Keratinocyte (primary cell): Measurements from ENCODE around the gene GTF3C1. TPM values are rescaled to one million over a fixed set of nuclear protein-coding genes. Genes with fewer than 3 reads are reported as not detected.

Experiments
- DNase-seq: peaks from one replicate; pipeline ENCODE4 v3.0.0-alpha.2; 2011; ENCODE audit warnings: low read depth, missing footprints, low spot score
- FAIRE-seq: peaks from 2 replicates; lab custom pipeline; 2011; peaks lifted over from hg19 to GRCh38; lab: Jason Lieb, UNC
- H2AFZ ChIP-seq: 2 replicates; pipeline ENCODE4 v1.6.0; 2012; ENCODE audit warnings: low read length, control low read depth, inconsistent platforms; ENCODE audit not compliant: control insufficient read depth
- H3K27ac ChIP-seq: 2 replicates; pipeline ENCODE4 v1.5.1; 2011; ENCODE audit warnings: low read length; ENCODE audit not compliant: control insufficient read depth, insufficient read depth
- H3K27me3 ChIP-seq: 3 replicates; pipeline ENCODE4 v1.6.0; 2011; ENCODE audit warnings: low read length; ENCODE audit not compliant: control insufficient read depth, insufficient read depth; ENCODE audit errors: extremely low read depth
- H3K36me3 ChIP-seq, 2 experiments: 2 replicates in 1 of 2; 3 replicates in 1 of 2; pipeline ENCODE4 v1.5.1; 2011; ENCODE audit warnings: low read length in 2 of 2, mild to moderate bottlenecking in 1 of 2; ENCODE audit not compliant: control insufficient read depth in 2 of 2, insufficient read depth in 2 of 2; ENCODE audit errors: extremely low read depth in 1 of 2
- H3K4me1 ChIP-seq: 3 replicates; pipeline ENCODE4 v1.5.1; 2011; ENCODE audit warnings: low read length; ENCODE audit not compliant: control insufficient read depth, insufficient read depth; ENCODE audit errors: extremely low read depth
- H3K4me2 ChIP-seq: 3 replicates; pipeline ENCODE4 v1.6.0; 2011; ENCODE audit warnings: low read depth, low read length; ENCODE audit not compliant: control insufficient read depth, insufficient read depth; ENCODE audit errors: extremely low read depth
- H3K4me3 ChIP-seq, 3 experiments: fragments of 200-600 bp in 1 of 3; sonication (generic) in 1 of 3; 2 replicates in 2 of 3; 3 replicates in 1 of 3; pipeline ENCODE4 v1.5.1; 2011 to 2016; ENCODE audit warnings: low read length in 3 of 3, mild to moderate bottlenecking in 3 of 3, control low read depth in 2 of 3, inconsistent platforms in 1 of 3, low read depth in 1 of 3, mixed read lengths in 1 of 3, mixed run types in 1 of 3, moderate library complexity in 1 of 3; ENCODE audit not compliant: control insufficient read depth in 2 of 3, insufficient read depth in 2 of 3; ENCODE audit errors: extremely low read depth in 1 of 3
- H3K79me2 ChIP-seq: 2 replicates; pipeline ENCODE4 v1.6.0; 2012; ENCODE audit warnings: low read length; ENCODE audit not compliant: control insufficient read depth, insufficient read depth
- H3K9ac ChIP-seq: 3 replicates; pipeline ENCODE4 v1.6.0; 2011; ENCODE audit warnings: low read length; ENCODE audit not compliant: control insufficient read depth, insufficient read depth; ENCODE audit errors: extremely low read depth
- H3K9me1 ChIP-seq: 3 replicates; pipeline ENCODE4 v1.6.0; 2011; ENCODE audit warnings: low read length; ENCODE audit not compliant: control insufficient read depth, insufficient read depth; ENCODE audit errors: extremely low read depth
- H3K9me3 ChIP-seq: 2 replicates; pipeline ENCODE4 v1.5.1; 2012; ENCODE audit warnings: low read depth, low read length; ENCODE audit not compliant: control insufficient read depth
- H4K20me1 ChIP-seq: 3 replicates; pipeline ENCODE4 v1.6.0; 2011; ENCODE audit warnings: low read length; ENCODE audit not compliant: control insufficient read depth, insufficient read depth; ENCODE audit errors: extremely low read depth
- EZH2 ChIP-seq: IDR thresholded peaks from one replicate; pipeline ENCODE4 v1.6.1; 2012; ENCODE audit warnings: inconsistent platforms, mild to moderate bottlenecking, low read length, moderate library complexity
- dilution Hi-C: fragments of 300-500 bp; cut with MboI; formaldehyde crosslinking; loops from one replicate; pipeline ENCODE4 v1.7.0; 2020; ENCODE audit warnings: low sequenced_read_pairs; ENCODE audit not compliant: extremely low pct_ligation_motif_present
- polyA plus RNA-seq, 5 experiments: library from polyadenylated mRNA; depleted of rRNA in 3 of 5; stranded (reverse) in 3 of 5; stranded (forward) in 1 of 5; unstranded in 1 of 5; fragments of >200 nt; gene quantifications; 1 replicate in 1 of 5; 2 replicates in 3 of 5; 3 replicates in 1 of 5; pipeline versions ENCODE4 v1.2.1 to v1.2.3, GENCODE V29; 2011 to 2012; ENCODE audit warnings: missing spikeins in 2 of 5, low read depth in 1 of 5, low replicate concordance in 1 of 5
- TF ChIP-seq, protein P1 (sequence below), 3 experiments: IDR thresholded peaks in 1 of 3; conservative IDR thresholded peaks in 1 of 3; optimal IDR thresholded peaks in 1 of 3; 2 replicates in 2 of 3; 3 replicates in 1 of 3; pipeline versions ENCODE3 to v1.5.1; 2011; ENCODE audit warnings: low read length in 3 of 3, mild to moderate bottlenecking in 3 of 3, moderate library complexity in 2 of 3, control low read depth in 1 of 3, inconsistent platforms in 1 of 3; ENCODE audit not compliant: insufficient read depth in 2 of 3; ENCODE audit errors: extremely low read depth in 1 of 3

Gene GTF3C1
- polyA plus RNA-seq, 1 donor (not counting 4 experiments of a cell fraction or from before 2014, with no cell fraction given): 23.5 TPM

DNA sequence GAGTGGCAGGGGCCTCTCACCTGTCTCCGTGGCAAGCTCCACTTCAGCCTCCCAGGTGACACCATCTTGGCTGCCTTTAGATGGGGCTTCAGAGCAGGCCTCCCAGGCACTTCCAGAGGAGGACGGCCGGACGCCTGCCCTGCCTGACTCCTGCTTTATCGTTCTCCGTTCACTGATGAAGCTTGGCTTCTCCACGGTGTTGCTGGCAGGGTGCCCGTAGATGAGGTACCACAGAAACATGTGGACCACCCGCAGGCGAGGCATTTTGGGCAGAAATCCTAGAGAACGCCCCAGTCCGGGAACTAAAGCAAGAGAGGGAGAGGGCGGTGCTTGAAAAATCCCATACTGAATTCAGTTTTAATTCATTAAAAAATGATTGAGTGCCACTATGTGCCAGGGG, 54.5 kb downstream of the GTF3C1 start:
- no peak overlapping the region for H3K9ac ChIP-seq
- peaks cover 50 to 62% of the 10 kb centered on the region in 2 experiments for H3K36me3 ChIP-seq
- no peak for FAIRE-seq
- no peaks in the 10 kb centered on the region for H3K9me1 ChIP-seq
- no peaks in the 10 kb centered on the region for H3K9me3 ChIP-seq
- no peaks in the 10 kb centered on the region for H3K4me1 ChIP-seq
- H2AFZ ChIP-seq: no peak overlapping the region
- no peaks in the 10 kb centered on the region for H3K27me3 ChIP-seq
- DNase-seq: no peak
- H3K4me2 ChIP-seq: no peak overlapping the region
- TF ChIP-seq EZH2: no peak
- no peaks in the 10 kb centered on the region for H4K20me1 ChIP-seq
- dilution Hi-C loops: no loop called here
- H3K4me3 ChIP-seq: no peak overlapping the region
- no peak overlapping the region for H3K27ac ChIP-seq
- H3K79me2 ChIP-seq: no peaks in the 10 kb centered on the region

DNA sequence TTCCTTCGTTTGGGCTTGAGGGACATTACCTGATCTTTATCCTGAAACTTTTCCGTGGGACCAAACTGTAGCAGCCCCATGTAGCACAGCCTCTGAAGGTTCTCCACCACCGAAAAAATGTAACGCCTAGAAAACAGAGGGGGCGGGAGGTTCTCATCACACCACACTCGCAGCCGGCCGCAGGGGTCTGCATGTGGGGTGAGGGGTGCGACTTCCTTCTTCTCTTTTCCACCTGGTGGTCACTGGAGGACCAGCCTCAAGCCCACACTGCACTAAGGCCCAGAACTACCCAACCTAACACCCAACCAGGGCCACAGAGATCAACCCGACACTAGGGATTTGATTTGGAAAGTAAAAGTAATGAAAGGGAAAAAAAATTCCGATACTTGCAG, 57.1 kb downstream of the GTF3C1 start:
- Histone ChIP-seq H2AFZ (no peak overlapping the region), H4K20me1 (no peaks in the 10 kb centered on the region), H3K9me1 (no peaks in the 10 kb centered on the region), H3K36me3 (peaks cover 51 to 57% of the 10 kb centered on the region in 2 experiments), H3K4me1 (no peaks in the 10 kb centered on the region), H3K27me3 (no peaks in the 10 kb centered on the region), H3K4me3 (no peak overlapping the region), H3K9ac (no peak overlapping the region), H3K4me2 (no peak overlapping the region), H3K27ac (no peak overlapping the region), H3K9me3 (no peaks in the 10 kb centered on the region), H3K79me2 (no peaks in the 10 kb centered on the region)
- TF ChIP-seq EZH2: no peak
- TF ChIP-seq, protein P1, sequence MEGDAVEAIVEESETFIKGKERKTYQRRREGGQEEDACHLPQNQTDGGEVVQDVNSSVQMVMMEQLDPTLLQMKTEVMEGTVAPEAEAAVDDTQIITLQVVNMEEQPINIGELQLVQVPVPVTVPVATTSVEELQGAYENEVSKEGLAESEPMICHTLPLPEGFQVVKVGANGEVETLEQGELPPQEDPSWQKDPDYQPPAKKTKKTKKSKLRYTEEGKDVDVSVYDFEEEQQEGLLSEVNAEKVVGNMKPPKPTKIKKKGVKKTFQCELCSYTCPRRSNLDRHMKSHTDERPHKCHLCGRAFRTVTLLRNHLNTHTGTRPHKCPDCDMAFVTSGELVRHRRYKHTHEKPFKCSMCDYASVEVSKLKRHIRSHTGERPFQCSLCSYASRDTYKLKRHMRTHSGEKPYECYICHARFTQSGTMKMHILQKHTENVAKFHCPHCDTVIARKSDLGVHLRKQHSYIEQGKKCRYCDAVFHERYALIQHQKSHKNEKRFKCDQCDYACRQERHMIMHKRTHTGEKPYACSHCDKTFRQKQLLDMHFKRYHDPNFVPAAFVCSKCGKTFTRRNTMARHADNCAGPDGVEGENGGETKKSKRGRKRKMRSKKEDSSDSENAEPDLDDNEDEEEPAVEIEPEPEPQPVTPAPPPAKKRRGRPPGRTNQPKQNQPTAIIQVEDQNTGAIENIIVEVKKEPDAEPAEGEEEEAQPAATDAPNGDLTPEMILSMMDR (optimal IDR thresholded peaks at IDR 0.05 in 1 of 3, IDR thresholded peaks at IDR 0.05 in 1 of 3, conservative IDR thresholded peaks at IDR 0.05 in 1 of 3; ENCODE audit: extremely low read depth in 1 of 3, insufficient read depth in 2 of 3, low read length in 3 of 3): no peak
- DNase-seq: no peak
- dilution Hi-C loops: no loop called here
- FAIRE-seq: no peak

DNA sequence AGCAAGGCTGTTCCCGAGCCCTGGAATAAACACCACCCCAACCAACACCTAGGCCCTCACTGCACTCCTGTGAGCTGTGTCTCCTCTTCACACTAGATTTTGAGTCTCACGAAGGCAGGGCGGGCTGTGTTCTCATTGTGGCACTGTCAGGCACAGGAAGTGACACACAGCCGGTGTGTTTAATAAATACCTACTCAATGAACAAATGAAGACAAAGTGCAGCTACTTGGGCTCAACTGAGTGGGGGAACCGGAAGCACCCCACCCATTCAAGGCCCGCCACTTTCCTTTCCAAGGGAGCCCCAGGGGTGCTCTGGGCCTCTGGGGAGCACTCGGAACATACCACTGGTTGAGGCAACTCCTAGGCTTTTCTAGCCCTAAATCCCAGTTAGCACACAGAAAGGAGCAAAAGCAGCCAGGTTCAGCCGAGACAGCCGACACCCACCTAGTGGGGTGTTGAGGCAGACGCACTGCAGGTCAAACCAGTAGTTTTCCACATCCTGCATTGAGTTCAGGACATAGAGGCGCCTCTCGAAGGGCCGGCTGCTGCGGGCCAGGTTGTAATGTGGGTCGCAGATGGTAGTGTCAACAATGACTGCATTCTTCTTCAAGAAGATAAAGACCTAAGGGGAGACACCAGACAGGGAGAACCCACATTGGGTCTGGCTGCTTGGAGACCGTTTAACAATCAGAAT, 57.7 kb downstream of the GTF3C1 start:
- no peak overlapping the region for H3K27ac ChIP-seq
- no peak for DNase-seq
- no peaks in the 10 kb centered on the region for H3K79me2 ChIP-seq
- H3K4me2 ChIP-seq: no peak overlapping the region
- H3K9me3 ChIP-seq: no peaks in the 10 kb centered on the region
- no peak overlapping the region for H3K4me3 ChIP-seq
- H3K9me1 ChIP-seq: no peaks in the 10 kb centered on the region
- no peaks in the 10 kb centered on the region for H4K20me1 ChIP-seq
- no peaks in the 10 kb centered on the region for H3K4me1 ChIP-seq
- no peaks in the 10 kb centered on the region for H3K27me3 ChIP-seq
- H2AFZ ChIP-seq: no peak overlapping the region
- no peak for FAIRE-seq
- no peak for TF ChIP-seq EZH2
- TF ChIP-seq, protein P1 (optimal IDR thresholded peaks at IDR 0.05 in 1 of 3, IDR thresholded peaks at IDR 0.05 in 1 of 3, conservative IDR thresholded peaks at IDR 0.05 in 1 of 3; ENCODE audit: extremely low read depth in 1 of 3, insufficient read depth in 2 of 3, low read length in 3 of 3): no peak
- peaks cover 51 to 54% of the 10 kb centered on the region in 2 experiments for H3K36me3 ChIP-seq
- H3K9ac ChIP-seq: no peak overlapping the region
- dilution Hi-C loops: no loop called here
